Activated CD4-positive, alpha-beta T cell treated with anti-CD3 and anti-CD28 coated beads, Interleukin-2, Interleukin-4, amounts not matched to agents 100 ng/mL and 50 ng/mL, durations not matched to agents 16 hours and 8 hours (primary cell): Measurements from ENCODE around the gene SHH.

ENCODE experiments used
- DNase-seq: peaks from one replicate; pipeline ENCODE4 v3.0.0-alpha.2; 2020; ENCODE audit warnings: low spot score

SHH gene

GRCh38 chr7:155792315-155792960, 19.8 kb downstream of the SHH start:
- no peak for DNase-seq

- no peak for DNase-seq
Measured at GRCh38 chr7:155791836-155792235, 20.4 kb downstream of the SHH start.

GRCh38 chr7:155791214-155791737, 21.0 kb downstream of the SHH start:
- no peak for DNase-seq

- DNase-seq: no peak
Measured at GRCh38 chr7:155790666-155791065, 21.6 kb downstream of the SHH start.

GRCh38 chr7:155789001-155789725, 23.1 kb downstream of the SHH start:
- no peak for DNase-seq

GRCh38 chr7:155788616-155789000, 23.7 kb downstream of the SHH start:
- DNase-seq: no peak

- no peak for DNase-seq
Measured at GRCh38 chr7:155787171-155787851, 25.0 kb downstream of the SHH start.

- DNase-seq: no peak
Measured at GRCh38 chr7:155786491-155786890, 25.8 kb downstream of the SHH start.

- DNase-seq: no peak
Measured at GRCh38 chr7:155785536-155785935, 26.7 kb downstream of the SHH start.

GRCh38 chr7:155782466-155782865, 29.8 kb downstream of the SHH start:
- no peak for DNase-seq

GRCh38 chr7:155781433-155781832, 30.8 kb downstream of the SHH start:
- DNase-seq: no peak

- no peak for DNase-seq
Measured at GRCh38 chr7:155780884-155781283, 31.4 kb downstream of the SHH start.

GRCh38 chr7:155778349-155778748, 33.9 kb downstream of the SHH start:
- no peak for DNase-seq

GRCh38 chr7:155776606-155777005, 35.7 kb downstream of the SHH start:
- DNase-seq: no peak

- no peak for DNase-seq
Measured at GRCh38 chr7:155775691-155776090, 36.6 kb downstream of the SHH start.

- DNase-seq: no peak
Measured at GRCh38 chr7:155774947-155775346, 37.3 kb downstream of the SHH start.

GRCh38 chr7:155773531-155773930, 38.7 kb downstream of the SHH start:
- DNase-seq: no peak

- DNase-seq: no peak
Measured at GRCh38 chr7:155770241-155770640, 42.0 kb downstream of the SHH start.

- DNase-seq: no peak
Measured at GRCh38 chr7:155769701-155770100, 42.6 kb downstream of the SHH start.

- no peak for DNase-seq
Measured at GRCh38 chr7:155766966-155767916, 45.0 kb downstream of the SHH start.

GRCh38 chr7:155766386-155766785, 45.9 kb downstream of the SHH start:
- no peak for DNase-seq

GRCh38 chr7:155765458-155765857, 46.8 kb downstream of the SHH start:
- no peak for DNase-seq
